NCI-H2029 (cell line): Measurements from ENCODE around the gene ZNF750.

Source experiments
- DNase-seq: peaks from one replicate; lab custom pipeline; 2025; lab: John Stamatoyannopoulos, UW

ZNF750 gene

GRCh38 chr17:82872591-82873520 lies 33.0 kb upstream of the ZNF750 start:
- DNase-seq = no peak

- no peak for DNase-seq
Measured at GRCh38 chr17:82871776-82872561, 32.1 kb upstream of the ZNF750 start.

DNA sequence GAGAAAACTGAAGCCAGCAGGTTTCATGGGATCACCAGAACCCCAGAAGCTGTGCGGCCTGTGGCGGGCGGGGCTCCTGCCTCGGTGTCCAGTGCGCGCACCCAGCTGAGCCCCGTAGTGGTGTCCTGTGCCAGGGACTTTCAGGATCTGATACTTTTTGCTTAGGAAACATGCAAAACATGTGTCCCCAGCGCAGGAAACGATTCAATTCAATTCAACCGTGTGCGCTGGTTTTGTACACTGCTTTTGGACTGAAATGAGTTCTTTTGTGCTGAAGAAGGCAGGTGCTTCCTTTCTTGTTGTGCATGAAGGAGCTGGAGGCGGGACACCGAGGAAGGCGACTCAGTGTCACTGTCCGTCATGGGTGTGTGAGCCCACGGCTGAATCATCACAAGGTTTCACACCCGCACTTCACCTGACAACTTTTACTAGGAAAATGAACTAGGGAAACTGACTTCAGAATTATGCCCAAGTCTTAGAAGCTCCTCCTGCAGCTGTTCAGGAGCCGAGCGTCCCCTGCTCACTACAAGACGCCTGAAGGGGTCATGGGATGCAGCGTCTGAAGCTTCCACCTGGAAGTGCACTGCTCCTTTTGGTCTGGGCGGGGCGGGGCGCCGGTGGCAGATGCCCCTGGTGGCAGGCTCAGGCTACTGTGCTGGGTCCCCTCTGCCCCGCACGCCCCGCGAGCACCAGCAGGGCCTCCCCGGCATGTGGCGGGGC lies 31.4 kb upstream of the ZNF750 start:
- no peak for DNase-seq

GRCh38 chr17:82870541-82870940 lies 30.7 kb upstream of the ZNF750 start:
- DNase-seq = no peak

DNA sequence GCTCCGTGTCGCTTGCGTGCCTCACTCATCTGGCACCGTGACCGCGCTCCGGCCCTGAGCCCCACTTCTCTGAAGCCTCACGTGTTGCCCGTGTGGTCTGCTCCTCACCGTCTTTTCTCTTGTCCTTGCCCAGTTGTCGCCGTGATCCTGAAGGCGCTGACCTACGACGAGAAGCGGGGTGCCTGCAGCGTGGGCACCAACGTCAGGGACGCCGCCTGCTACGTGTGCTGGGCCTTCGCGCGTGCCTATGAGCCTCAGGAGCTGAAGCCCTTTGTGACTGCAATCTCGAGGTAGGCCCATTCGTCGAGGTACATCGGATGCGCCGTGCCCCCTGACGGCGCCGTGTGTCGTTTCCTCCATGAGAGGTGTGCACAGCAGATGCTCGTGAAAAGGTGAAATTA lies 30.3 kb upstream of the ZNF750 start:
- DNase-seq = no peak

GRCh38 chr17:82869536-82869935 lies 29.7 kb upstream of the ZNF750 start:
- no peak for DNase-seq

DNA sequence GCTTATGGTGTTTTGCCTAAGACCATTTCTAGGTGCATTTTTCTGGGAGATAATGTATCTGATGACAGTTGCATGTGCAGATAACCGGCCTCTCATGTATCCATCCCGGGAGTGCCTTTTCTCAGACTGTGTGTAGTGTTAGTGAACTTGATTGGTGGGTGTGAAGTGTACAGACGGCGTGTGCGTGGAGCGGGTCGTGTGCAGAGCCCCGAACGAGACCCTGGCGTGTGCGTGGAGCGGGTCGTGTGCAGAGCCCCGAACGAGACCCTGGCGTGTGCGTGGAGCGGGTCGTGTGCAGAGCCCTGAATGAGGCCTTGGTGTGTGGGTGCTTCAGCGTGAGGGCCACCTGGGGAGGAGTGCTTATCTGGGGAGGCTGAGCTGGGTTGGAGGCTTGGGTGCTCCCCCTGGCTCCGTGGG lies 28.9 kb upstream of the ZNF750 start:
- DNase-seq = no peak

- no peak for DNase-seq
Measured at GRCh38 chr17:82867763-82868325, 28.0 kb upstream of the ZNF750 start.

DNA sequence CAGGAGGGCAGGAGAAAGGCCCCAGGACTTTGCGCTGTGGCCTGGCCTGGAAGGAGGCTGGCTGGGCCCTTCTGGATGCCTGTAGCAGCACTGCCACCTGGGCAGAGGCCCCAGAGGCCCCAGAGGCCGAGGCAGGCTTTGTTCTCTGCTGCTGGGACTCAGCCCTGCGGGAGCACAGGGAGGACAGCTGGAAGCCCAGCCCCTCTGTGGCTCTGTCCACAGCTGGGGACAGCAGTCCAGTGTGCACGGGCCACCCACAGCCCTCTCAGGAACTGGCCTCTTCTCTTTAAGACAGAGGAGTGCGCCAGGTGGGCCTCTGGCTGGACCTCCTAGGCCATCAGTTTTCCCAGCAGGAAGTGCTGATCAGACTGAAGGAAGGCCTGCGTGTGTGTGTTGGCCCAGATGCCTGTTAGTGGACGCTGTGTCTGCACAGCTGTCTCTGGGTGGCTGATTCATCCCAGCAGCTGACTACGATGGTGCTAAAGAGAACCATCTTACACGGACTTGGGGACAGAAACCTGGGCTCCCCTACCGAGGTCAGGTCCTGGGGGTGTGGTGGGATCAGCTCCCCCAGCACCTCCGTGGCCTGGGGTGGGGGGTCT lies 26.9 kb upstream of the ZNF750 start:
- DNase-seq = no peak

DNA sequence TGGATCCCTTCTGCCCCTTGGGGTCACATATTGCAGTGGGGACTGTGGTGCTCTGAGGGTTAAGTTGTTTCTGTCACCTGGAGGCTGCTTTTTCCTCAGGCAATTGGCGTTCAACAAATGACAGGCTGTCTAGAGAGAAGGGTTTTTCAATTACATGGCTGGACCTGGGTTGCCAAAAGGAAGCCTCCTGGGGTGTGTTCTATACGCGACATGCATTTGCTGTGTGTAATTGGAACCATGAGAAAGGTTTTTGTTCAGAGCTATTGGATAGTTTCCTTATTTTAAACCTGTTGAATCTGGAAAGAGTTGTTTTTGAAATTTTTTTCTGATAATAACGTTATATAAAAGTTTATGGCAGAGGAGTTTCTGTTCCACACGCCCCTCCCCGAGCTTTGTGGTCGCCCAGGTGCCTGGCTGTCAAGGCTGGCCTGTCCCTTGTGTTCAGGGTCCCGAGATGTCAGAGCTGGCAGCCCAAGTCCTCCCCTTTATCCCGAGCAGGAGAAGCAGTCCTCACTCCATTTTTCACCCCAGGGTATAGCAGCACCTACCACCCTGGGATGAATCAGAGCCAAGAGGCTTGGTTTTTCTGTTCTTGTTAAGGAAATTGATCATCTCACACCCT lies 26.1 kb upstream of the ZNF750 start:
- no peak for DNase-seq

DNA sequence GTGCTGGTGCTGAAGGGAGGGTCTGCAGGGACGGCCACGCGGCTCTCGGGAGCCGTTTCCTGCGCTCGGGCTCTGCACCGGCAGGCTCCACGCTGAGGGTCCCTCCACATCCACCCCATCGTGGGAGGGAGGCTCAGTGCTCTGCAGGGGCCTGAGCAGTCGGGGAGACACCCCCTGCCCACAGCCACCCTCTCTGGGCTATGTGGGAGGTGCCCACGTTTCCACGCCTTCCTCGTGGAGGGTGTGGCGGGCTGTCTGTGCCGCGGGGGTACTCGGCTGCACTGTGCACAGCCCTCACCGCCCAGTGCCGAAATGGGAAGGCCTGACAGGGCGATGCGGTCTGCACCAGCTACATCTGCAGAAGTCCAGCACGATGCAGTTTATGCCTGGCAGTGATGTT lies 25.5 kb upstream of the ZNF750 start:
- DNase-seq = no peak

GRCh38 chr17:82864713-82865248 lies 25.0 kb upstream of the ZNF750 start:
- no peak for DNase-seq

- DNase-seq = no peak
Measured at GRCh38 chr17:82863941-82864712, 24.3 kb upstream of the ZNF750 start.

GRCh38 chr17:82863383-82863940 lies 23.6 kb upstream of the ZNF750 start:
- no peak for DNase-seq

GRCh38 chr17:82862737-82863382 lies 23.0 kb upstream of the ZNF750 start:
- DNase-seq = no peak

- no peak for DNase-seq
Measured at GRCh38 chr17:82862191-82862590, 22.4 kb upstream of the ZNF750 start.

- no peak for DNase-seq
Measured at GRCh38 chr17:82861393-82861775, 21.6 kb upstream of the ZNF750 start.

- no peak for DNase-seq
Measured at GRCh38 chr17:82860606-82861392, 21.0 kb upstream of the ZNF750 start.
